Activated CD4-positive, alpha-beta T cell treated with anti-CD3 and anti-CD28 coated beads for 4 hours (primary cell): ENCODE measurements around the gene LHX2.

ENCODE experiments used
- DNase-seq, 2 donors: peaks; one replicate each; pipeline ENCODE4 v3.0.0-alpha.2; 2020

Gene LHX2

DNA sequence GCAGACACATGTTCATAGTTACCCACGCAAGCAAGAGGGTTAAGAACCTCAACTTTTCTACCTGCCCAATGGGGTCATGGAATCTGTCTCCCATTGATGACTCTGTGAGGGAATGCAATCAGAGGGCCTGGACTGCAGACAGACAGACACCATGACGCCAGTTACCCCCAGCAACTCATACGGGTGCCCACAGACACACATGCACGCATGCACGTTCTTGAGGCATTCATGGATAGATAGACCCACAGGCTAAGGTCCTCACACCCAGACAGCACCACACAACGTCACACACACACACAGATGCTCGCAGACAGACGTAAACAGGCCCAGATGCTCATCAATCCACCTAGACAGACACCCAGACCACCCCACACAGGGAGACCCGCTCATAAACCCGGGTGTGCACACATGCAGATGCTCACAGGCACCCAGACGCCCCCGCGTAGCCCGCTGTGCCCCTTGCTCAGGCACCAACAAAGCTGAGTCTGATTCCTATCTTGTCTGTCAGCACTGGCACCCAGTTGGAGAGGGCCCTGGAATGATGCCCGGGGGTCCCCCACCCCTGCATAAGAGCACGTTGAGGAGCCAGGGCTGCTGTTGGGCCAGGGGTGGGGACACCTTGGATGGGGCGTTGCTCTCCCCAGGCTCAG lies 23.6 kb downstream of the LHX2 start:
- DNase-seq: no peak

DNA sequence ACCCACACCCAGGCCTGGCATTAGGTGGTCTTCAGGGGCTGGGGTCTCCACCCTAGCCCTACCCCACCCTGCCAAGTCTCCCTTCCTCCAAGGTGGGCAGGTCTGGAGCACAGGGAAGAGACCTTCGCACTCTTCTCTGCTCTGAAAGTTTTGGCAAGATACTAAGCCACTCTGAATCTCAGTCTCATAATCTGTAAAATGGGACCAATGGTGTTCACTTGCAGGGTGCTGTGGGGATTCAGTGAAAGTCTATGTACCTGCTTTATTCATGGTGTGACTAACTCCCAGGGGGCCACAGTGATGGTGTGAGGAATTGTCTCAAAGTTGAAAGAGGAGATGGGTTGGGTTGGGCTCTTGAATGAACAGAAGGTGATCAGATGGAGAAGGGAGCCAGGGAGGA lies 25.0 kb downstream of the LHX2 start:
- DNase-seq: no peak

DNA sequence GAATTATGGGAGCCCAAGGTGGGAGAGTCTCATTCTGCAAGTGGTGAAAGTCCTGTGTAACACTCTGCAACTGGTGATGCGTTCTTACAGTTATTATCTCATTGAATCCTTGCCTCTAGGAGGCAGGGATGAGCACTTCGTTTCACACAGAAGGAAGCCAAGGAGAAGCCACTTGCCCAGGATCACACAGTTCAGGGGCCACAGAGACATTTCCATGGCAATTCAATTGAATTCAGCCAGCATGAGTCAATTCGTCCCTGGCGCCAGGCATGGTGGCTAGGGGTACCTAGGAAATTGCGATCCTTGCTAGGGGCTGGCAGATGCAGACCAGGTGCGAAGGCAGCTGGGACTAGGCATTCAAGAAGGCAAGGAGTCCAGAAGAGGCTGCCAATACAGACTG lies 26.2 kb downstream of the LHX2 start:
- DNase-seq: no peak

DNA sequence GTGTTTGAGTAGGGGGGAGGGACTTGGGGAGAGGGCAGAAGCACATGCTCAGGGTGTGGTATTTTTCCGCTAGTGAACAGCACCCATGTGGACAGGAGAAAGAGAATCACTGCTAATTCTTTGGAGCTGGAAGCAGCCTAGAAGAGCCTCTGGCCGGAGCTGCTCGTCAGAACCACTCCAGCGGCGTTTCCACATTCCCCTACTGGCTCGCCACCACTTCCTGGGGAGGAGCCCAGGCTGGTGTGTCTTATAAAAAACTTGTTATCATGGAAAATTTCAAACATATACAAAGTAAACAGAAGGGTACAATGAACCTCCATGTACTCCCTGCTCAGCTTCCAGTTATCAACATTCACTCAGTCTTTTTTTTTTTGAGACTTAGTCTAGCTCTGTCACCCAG lies 26.7 kb downstream of the LHX2 start:
- DNase-seq: no peak

DNA sequence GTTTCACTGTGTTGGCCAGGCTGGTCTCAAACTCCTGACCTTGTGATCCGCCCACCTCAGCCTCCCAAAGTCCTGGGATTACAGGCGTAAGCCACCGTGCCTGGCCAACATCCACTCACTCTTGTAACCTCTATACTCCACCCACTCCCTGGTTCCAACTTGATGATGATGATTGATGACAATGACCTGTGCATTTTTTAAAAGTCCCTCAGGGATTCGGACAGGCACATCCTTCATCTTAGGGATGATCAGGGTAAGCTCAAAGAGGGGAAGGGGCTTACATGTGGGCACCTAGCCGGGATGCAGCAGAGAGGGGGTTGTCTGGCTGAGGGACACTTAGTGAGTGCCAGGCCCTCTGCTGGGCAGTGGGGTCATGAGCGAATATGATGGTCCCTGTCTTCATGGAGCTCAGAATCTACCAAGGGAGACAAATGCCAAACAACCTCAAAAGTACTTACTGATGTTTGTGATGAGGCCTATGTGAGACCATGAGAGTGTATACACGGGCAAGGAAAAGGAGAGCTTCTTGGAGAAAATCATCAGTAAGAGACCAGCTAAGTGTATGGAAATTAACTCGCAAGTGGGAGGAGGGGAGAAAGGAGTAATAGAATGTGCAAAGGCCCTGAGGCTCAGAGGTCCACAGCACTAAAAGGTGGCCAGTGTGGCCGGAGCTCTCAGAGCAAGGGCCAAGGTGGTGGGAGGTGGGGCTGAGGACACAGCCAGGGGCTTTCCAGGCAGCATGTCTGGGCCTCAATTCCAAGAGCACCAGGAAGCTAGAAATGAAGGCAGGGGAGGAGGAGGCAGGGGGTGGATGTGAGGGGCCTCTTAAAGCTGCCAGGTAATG lies 27.4 kb downstream of the LHX2 start:
- DNase-seq: no peak

DNA sequence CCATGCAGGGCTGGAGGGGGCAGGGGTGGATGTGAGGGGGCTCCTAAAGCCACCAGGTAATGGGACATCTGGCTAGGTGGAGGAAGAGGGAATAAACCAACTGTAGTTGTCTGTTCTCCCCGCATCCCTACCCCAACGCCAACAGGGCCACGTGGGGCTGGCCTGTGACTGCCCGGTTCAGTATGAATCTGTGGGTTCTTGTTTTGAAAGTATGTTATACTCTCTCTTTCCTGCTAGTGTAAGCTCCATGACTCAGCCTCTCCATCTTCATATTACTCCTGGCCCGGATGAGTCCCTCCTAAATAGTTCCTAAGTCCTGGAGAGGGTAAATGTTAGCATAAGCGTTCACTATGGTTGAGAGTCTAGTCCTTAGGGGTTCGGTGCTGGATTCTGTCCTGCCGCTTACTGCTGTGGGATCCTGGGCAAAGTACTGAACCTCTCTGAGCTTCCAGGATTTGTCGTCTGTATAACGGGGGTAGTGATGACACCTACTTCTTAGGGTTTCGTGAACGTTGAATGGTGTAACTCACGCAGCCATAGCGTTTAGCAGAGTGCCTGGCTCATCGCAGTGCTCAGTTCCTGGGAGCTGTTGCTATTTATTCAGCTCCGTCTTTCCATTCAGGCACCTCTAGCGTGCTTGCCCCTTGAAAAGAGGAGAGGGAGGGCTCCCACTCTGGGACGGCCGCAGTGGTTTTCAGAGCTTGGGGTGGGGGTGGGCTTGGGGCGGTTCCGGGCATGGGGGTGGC lies 28.8 kb downstream of the LHX2 start:
- no peak for DNase-seq

DNA sequence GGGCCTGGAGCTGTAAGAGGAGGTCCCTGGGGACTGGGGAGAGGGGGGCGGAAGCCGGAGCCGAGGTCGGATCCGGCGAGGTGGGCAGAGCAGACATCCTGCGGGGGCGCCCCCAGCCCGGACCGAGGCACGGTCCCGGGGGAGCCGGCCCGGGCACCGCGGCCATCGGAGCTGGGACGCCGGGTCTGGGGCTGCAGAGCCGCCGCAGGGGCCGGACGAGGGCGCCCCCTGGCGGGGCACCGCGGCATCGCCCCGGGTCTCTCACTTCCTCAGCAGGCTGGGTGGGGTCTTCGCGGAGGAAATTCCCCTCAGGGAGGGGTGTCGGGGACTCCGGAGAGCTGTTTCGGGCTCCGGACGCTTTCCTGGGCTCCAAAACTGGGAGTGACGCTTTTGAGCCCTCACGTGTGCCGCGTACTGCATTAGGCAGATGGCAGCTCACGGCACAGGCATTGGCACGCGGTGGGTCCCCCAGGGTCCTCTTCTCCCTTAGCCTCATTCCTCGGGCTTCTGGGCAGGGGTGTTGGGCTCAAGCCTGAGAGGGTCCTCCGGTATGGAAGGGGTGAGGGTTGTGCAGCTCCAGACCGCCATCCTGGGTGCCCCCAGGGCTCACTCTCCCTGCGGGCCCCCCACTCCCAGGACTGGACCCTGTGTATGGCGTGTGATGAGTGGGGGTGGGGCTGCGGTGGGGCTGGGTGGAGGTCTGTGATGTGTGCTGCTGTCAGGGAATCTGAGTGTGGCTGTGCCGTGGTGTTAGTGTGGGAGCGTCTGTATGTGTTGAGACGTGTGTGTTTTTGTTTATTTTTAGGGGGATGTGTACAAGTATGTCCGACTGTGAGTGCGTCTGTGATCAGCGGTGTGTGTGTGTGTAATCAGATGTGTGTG lies 29.6 kb downstream of the LHX2 start:
- no peak for DNase-seq

DNA sequence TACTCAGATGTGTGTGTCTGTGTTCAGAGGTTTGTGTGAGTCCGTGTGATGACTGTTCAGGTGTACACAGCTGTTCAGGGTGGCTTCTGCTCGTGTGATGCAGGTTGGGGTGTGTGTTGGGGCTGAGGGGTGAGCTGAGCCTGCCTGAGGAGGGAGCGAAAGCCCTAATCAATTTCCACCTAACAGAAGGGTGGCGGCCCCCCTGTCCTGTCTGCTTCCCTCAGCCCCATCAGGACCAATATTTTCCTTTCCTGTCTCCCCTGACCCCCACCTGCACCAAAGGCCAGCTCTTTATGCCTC lies 30.2 kb downstream of the LHX2 start:
- no peak for DNase-seq

DNA sequence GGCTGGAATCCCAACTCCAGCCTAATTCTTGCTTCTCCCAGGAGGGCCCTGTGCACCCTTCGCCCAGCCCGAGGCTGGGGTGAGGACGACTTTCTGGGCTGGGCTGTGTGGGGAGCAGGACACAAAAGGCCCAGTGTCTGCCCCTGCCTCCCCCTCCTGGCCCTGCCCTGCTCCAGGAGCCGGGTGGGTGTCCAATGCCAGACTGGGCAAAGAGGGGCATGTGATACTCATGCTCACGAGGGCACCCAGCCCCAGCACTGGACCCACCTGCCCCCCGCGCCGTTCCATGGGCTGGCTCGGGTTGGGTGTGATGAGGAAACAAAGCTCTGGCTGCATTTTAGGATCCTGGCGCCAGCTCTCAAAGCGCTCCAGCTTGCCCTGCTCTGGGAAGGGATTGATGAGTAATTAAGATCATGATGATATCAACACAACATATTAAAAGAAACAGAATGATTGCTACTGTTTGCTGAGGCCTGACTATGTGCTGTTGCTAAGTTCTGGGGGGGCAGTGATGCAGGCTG lies 30.7 kb downstream of the LHX2 start:
- no peak for DNase-seq

DNA sequence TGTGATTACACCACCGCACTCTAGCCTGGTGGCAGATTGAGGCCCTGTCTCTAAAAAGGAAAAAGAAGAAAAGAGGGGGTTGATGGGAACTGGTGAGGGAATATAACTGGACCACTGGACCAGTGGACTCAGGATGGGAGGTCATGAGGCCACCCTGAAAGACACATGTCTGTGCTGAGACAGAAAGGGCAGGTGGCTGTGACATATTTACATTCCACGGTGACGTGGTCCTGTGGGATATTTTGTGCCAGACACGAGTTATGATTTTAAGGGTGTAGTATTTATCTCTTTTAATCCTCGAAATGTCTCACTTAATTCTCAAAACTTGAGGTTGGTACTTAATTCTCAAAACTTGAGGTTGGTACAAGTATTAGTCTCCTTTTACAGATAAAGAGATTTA lies 32.9 kb downstream of the LHX2 start:
- DNase-seq: no peak

DNA sequence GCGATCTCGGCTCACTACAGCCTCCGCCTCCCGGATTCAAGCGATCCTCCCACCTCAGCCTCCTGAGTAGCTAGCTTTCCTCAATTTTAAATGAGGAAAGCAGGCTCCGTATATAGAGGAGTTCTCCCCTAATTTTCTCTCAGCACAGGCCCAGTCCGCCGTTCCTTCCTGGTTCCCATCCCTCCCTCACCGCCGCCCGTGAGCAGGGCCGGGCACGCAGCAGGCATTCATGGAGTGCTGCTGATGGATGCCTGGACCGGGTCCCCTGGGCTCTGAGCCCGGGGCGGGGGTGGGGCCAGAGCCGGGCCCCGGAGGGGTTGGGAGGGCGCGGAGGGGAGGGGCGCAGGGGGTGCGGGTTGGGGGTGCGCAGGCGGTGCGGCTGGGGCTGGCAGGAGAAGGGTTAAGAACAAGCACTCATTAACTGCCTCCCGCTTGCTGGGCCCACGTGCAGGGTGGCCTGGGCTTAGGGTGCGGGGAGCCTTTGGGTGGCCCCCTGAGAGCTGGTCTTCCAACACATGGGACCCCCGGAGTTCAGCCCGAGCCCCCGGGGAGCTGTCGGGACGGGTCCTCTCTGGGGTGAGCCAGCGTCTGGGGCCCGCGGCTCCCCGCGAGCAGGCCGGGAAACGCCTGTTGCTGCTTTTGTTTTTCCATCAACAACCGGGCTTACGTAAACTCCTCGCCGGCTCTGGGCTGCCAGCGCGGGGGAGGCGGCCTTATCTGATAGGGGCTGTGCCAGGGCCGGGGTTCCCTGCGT lies 33.7 kb downstream of the LHX2 start:
- DNase-seq: no peak

DNA sequence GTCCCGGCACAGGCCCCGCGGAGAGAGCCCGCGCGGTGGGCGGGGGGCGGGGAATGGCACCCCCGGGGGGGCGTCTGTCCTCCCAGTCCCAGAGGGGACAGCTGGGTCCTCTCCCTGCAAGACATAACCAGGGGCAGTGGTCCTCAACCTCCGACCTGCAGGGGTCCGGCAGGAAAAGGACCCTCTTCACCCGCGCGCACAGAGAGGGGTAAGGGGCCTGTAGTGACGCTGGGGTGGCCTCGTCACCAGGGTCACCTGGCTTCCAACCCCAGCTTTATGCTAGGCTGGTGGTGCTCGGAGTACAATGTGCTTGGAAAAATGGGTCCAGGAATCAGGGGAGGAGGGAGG lies 34.2 kb downstream of the LHX2 start:
- no peak for DNase-seq

DNA sequence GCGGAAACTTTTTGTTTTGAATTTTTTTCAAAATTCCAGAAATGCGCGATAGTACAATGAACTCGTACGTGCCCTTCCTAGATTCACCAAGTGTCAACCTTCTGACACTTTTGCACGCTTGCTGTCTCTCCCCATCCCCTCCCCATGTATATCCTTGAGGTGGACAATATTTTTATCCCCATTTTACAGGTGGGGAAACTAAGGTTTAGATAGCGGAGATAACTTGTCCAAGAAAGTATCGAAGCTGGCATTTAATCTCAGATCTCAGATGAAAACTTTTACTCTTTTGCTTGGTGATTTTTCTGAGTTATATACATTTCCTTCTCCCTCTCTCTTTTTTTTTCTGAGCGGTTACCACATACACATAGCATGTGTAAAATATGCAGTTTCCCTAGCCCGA lies 34.6 kb downstream of the LHX2 start:
- no peak for DNase-seq

DNA sequence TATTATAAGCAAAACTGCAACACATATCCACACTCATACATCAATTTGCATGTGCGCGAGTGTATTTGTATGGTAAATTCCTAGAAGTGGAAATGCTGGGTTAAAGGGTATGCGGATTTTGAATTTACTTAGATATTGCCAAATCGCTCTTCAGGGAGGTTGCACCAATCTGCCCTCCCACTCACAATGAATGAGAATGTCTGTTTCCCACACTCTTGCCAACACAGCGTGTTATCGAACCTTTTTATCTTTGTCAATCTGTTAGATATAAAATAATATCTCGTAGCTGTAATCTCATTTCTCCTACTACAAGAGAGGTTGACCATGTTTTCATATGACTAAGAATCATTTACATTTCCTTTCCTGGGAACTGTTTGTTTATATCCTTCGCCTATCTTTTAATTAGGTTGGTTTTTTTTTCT lies 35.7 kb downstream of the LHX2 start:
- DNase-seq: no peak

DNA sequence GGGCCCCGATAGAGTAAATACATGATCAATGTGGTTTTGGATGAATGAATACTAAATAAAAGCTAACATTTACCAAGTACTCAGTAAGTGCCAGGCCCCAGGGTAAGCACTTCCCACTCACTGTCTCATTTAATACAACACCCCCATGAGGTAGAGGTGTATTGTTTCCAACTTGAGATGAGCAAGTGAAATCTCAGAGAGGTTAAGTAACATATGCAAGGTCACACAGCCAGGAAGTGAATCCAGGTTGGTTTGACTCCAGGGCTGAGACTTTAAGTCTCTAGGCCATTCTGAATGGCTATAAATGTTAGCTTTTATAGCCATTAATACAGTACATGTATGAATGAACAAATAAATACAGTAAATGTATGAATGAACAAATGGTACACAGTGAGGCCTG lies 39.4 kb downstream of the LHX2 start:
- DNase-seq: no peak

DNA sequence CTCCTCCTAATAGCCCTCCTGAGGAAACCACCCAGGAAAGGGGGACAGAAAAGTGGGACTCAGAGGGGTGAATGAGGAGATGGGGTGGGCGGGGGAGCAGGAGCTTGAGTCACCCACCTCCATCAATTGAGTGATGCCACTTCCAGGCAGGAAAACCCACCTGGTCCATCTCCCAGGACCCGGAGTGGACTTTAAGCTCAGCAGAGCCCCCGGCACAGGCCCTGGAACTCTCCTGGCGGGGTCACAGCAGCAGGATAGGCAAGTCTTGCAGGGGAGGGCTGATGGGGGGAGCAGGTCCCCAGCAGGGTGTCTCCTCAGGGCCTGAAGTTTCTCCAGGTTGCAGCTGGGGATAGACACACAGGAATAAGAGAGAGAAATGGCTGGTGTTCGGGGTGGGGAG lies 40.8 kb downstream of the LHX2 start:
- no peak for DNase-seq

DNA sequence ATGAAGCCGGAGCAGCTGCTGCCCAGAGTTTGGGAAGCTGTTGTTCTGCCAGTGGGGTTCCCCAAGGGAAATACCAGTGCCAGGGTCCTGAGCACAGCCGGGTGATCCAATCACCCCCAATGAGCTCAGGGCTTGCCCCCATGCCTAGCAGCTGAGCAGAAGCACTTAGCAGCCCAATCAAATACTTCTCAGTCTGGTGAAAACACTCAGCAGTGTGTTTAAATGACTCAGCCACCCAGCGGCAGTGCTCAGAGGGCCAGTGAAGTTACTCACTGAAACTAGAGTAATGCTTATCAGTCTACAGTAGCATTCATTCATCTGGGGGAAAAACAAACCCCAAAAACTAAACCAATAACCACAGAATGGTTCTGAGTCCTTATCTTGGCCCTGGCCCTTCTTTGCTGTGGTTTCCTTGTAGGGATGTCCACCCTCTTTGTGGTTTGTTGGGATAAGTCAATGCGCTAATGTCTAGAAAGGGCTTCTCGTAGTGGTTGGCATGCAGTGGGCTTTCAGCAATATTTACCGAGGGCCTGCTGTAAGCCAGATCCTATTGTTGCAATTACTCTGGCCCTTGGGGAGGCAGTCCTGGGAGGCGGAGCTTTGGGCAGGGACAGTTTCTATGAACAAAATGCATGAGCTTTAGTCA lies 43.1 kb downstream of the LHX2 start:
- DNase-seq: no peak

DNA sequence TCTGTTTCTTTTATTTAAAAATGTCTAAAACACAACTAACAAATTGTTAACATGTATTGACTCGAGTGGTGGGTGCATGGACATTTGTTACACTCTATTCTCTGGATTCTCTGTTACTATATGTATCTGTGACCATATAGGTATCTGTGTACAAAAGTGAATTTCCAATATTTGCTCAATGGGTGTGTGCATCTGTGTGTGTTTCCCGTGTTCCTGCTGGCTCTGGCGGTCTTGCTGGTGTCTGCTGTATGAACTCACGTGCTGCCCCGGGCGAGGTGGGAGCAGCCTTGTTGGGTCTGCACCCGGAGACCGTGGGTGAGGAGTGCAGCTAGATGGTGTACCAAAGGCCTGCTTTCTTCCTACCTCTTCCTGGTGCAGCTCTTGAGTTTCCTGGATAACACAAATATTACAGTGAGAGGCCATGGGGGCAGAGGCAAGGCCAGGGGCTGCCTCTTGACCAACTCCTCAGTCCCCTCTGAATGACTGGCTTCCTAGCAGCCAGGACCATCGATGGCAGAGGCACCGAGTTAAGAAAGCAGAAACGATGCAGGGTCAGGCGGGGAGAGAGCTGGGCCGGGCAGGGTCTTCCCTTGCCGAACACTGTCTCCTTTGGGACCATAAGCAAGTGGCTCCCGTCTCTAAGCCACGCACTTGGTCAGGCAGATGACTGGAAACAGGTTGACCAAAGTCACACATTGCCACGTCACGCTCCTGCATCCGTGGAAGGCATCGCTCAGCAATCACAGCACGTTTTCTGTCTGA lies 49.5 kb downstream of the LHX2 start:
- DNase-seq: no peak

DNA sequence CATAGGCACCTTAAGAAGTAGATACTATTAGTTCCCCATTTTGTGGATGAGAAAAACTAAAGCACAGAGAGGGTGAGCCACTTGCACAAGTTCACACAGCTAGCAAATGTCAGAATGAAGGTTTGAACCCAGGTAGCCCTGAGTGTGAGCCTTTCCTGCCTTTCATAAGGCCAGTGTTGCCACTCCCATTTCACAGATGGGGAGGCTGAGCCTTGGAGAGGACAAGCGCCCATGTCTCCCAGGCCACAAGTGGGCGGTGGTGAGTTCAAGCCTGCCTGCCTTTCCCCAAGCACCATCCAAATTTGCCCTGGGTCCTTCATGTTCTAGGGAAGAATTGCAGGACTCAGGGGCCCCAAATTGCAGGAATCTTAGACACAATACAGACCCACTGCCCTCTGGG lies 50.6 kb downstream of the LHX2 start:
- DNase-seq: no peak

DNA sequence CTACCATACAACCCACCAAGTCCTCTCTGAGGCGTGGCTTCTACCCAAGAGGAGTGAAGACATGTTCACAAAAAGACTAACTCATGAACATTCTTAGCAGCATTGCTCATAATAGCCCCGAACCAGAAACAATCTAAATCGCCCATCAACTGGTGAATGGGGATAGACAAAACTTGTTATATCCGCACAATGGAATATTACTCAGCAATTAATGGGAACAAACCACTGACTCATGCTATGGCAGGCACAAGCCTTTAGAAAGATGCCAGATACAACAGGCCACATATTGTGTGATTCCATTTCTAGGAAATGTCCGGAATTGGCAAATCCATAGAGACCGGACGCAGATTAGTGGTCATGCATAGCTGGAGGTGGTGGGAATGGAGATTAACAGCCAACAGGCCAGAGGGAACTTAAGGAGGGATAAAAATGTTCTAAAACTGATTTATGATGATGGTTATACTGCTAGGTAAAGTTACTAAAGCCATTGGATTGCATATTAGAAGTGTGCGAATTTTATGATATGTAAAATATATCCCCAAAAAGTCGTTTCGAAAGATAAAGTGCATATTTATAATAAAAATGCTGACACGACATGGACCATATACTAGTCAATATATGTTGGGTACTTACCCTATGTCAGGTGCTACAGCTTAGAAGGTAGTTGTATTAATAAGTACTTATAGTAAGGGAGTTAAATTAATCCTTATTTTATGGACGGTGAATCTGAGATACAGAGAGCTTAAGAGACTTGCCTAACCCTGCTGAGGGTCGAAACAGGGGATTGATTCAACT lies 55.4 kb downstream of the LHX2 start:
- DNase-seq: no peak
